Activated CD4-positive, alpha-beta T cell treated with anti-CD3 and anti-CD28 coated beads, Interleukin-2, Interleukin-6, amounts not matched to agents 100 ng/mL and 50 ng/mL, durations not matched to agents 16 hours and 8 hours (primary cell): ENCODE results near the gene PDLIM3.
"Not testable (repeated sequence)": the region's sequence is repeated elsewhere in the genome, so short reads cannot be mapped to it uniquely, and the experiment has no call there.

Experiments used
- DNase-seq: peaks from one replicate; pipeline ENCODE4 v3.0.0-alpha.2; 2020

The PDLIM3 gene

GRCh38 chr4:185515248-185515647 is 20.1 kb downstream of the PDLIM3 start:
- no peak for DNase-seq

- DNase-seq = no peak
These were observed 21.1 kb downstream of the PDLIM3 start for GRCh38 chr4:185514182-185514697.

GRCh38 chr4:185513489-185514181 is 21.7 kb downstream of the PDLIM3 start:
- peak; percentile 39 for DNase-seq

- no peak for DNase-seq
These were observed 22.8 kb downstream of the PDLIM3 start for GRCh38 chr4:185512516-185512915.

- DNase-seq = not testable (repeated sequence)
These were observed 24.1 kb downstream of the PDLIM3 start for GRCh38 chr4:185511243-185511642.

GRCh38 chr4:185510806-185511205 is 24.5 kb downstream of the PDLIM3 start:
- DNase-seq = no peak

- DNase-seq = no peak
These were observed 27.1 kb downstream of the PDLIM3 start for GRCh38 chr4:185508181-185508580.

GRCh38 chr4:185506422-185506821 is 28.9 kb downstream of the PDLIM3 start:
- no peak for DNase-seq

- no peak for DNase-seq
These were observed 30.9 kb downstream of the PDLIM3 start for GRCh38 chr4:185504098-185505047.

- DNase-seq = no peak
These were observed 32.9 kb downstream of the PDLIM3 start for GRCh38 chr4:185502386-185502785.

- no peak for DNase-seq
These were observed 34.7 kb downstream of the PDLIM3 start for GRCh38 chr4:185500576-185500975.

- no peak for DNase-seq
These were observed 35.3 kb downstream of the PDLIM3 start for GRCh38 chr4:185500035-185500434.

- DNase-seq = no peak
These were observed 46.7 kb downstream of the PDLIM3 start for GRCh38 chr4:185488650-185489049.

- no peak for DNase-seq
These were observed 53.9 kb downstream of the PDLIM3 start for GRCh38 chr4:185481401-185481800.

GRCh38 chr4:185480016-185480732 is 55.1 kb downstream of the PDLIM3 start:
- no peak for DNase-seq

- DNase-seq = peak; percentile 48
These were observed 55.8 kb downstream of the PDLIM3 start for GRCh38 chr4:185479507-185479971.

- DNase-seq = no peak
These were observed 62.1 kb downstream of the PDLIM3 start for GRCh38 chr4:185473247-185473646.

- no peak for DNase-seq
These were observed 63.2 kb downstream of the PDLIM3 start for GRCh38 chr4:185472103-185472542.

GRCh38 chr4:185471235-185472102 is 63.8 kb downstream of the PDLIM3 start, which contains the start of gene CCDC110:
Gene CCDC110, minus strand, starts transcription at chr4:185471733. Its CDS starts 50 bp downstream, at chr4:185471683.
- peak; percentile 92 for DNase-seq

GRCh38 chr4:185470501-185471195 is 64.7 kb downstream of the PDLIM3 start:
- peak; percentile 3 for DNase-seq

GRCh38 chr4:185469580-185470154 is 65.6 kb downstream of the PDLIM3 start:
- no peak for DNase-seq
